Brain microvascular endothelial cell (primary cell): Measurements from ENCODE around the gene TOE1.

Experiments used
- DNase-seq: peaks from one replicate; pipeline ENCODE4 v3.0.0-alpha.2; 2020
- H3K27ac ChIP-seq: fragments of 250-450 bp; sonication (Bioruptor Pico); 2 replicates; pipeline ENCODE4 v1.5.1; 2020; ENCODE audit warnings: mild to moderate bottlenecking, moderate library complexity
- H3K27me3 ChIP-seq: fragments of 250-450 bp; sonication (Bioruptor Pico); replicated peaks from 2 replicates; pipeline ENCODE4 v1.5.1; 2020; ENCODE audit warnings: mild to moderate bottlenecking
- H3K36me3 ChIP-seq: fragments of 250-450 bp; sonication (Bioruptor Pico); replicated peaks from 2 replicates; pipeline ENCODE4 v1.5.1; 2020; ENCODE audit warnings: mild to moderate bottlenecking
- H3K4me3 ChIP-seq: 2 replicates; pipeline ENCODE4 v1.5.1; 2011; ENCODE audit warnings: low read depth, mild to moderate bottlenecking, control low read depth, low read length, moderate library complexity
- CTCF ChIP-seq: IDR thresholded peaks from 2 replicates; pipeline ENCODE4 v1.5.1; 2011; ENCODE audit warnings: low read depth, mild to moderate bottlenecking, moderate library complexity, low read length, control low read depth, inconsistent platforms; ENCODE audit errors: missing control alignments
- in situ Hi-C: cut with HindIII; loops from 2 replicates; pipeline ENCODE4 v1.10.0; 2017; ENCODE audit warnings: low sequenced_read_pairs, low pct_ligation_motif_present

Gene TOE1

GRCh38 chr1:45348020-45348419 is 8.1 kb downstream of the TOE1 start:
- Histone ChIP-seq H3K36me3 (peaks cover 4% of the 10 kb centered on the region), H3K27ac (no peak overlapping the region), H3K27me3 (no peaks in the 10 kb centered on the region), H3K4me3 (no peak overlapping the region)
- DNase-seq, result no peak
- in situ Hi-C loops, result no loop called here
- no peak for TF ChIP-seq CTCF

- TF ChIP-seq CTCF, result no peak
- in situ Hi-C loops, result no loop called here
- peaks cover under 1% of the 10 kb centered on the region for H3K36me3 ChIP-seq
- H3K27me3 ChIP-seq, result no peaks in the 10 kb centered on the region
- H3K4me3 ChIP-seq, result no peak overlapping the region
- no peak for DNase-seq
- no peak overlapping the region for H3K27ac ChIP-seq
Observed at GRCh38 chr1:45348609-45348965, 8.6 kb downstream of the TOE1 start.

- no peak for TF ChIP-seq CTCF
- Histone ChIP-seq H3K36me3 (no peaks in the 10 kb centered on the region), H3K4me3 (no peak overlapping the region), H3K27me3 (no peaks in the 10 kb centered on the region), H3K27ac (no peak overlapping the region)
- no peak for DNase-seq
- in situ Hi-C loops, result no loop called here
Observed at GRCh38 chr1:45348966-45349677, 9.2 kb downstream of the TOE1 start.

- TF ChIP-seq CTCF, result no peak
Observed at GRCh38 chr1:45351508-45351907, 11.5 kb downstream of the TOE1 start.

GRCh38 chr1:45353685-45354084 is 13.7 kb downstream of the TOE1 start:
- H3K27ac ChIP-seq, result no peak overlapping the region
- no peak overlapping the region for H3K4me3 ChIP-seq
- H3K27me3 ChIP-seq, result no peaks in the 10 kb centered on the region
- no peak for DNase-seq
- no peak for TF ChIP-seq CTCF
- no peaks in the 10 kb centered on the region for H3K36me3 ChIP-seq
- in situ Hi-C loops, result no loop called here

More at GRCh38 chr1:45351508-45351907, 11.5 kb downstream of the TOE1 start:
- H3K27ac ChIP-seq, result no peak overlapping the region
- H3K27me3 ChIP-seq, result no peaks in the 10 kb centered on the region
- in situ Hi-C loops, result no loop called here
- H3K4me3 ChIP-seq, result no peak overlapping the region
- no peak for DNase-seq
- H3K36me3 ChIP-seq, result no peaks in the 10 kb centered on the region

- Histone ChIP-seq H3K36me3 (no peaks in the 10 kb centered on the region), H3K27ac (no peak overlapping the region), H3K4me3 (no peak overlapping the region), H3K27me3 (no peaks in the 10 kb centered on the region)
- in situ Hi-C loops, result no loop called here
- no peak for TF ChIP-seq CTCF
- no peak for DNase-seq
Observed at GRCh38 chr1:45354838-45355237, 14.9 kb downstream of the TOE1 start.
